ENCODE measurements around the gene AGMO.

AGMO gene

GRCh38 chr7:15397159-15397550, 164.7 kb downstream of the AGMO start:
- DNase-seq (ENCODE audit: low read depth in 2 of 2), result no peak

GRCh38 chr7:15396210-15397158, 165.3 kb downstream of the AGMO start:
- DNase-seq (ENCODE audit: low read depth in 2 of 2), result no peak

GRCh38 chr7:15389073-15389472, 172.7 kb downstream of the AGMO start:
- no peak for DNase-seq (ENCODE audit: low read depth in 2 of 2)

- no peak for DNase-seq (ENCODE audit: low read depth in 2 of 2)
Measured at GRCh38 chr7:15378494-15379145, 183.2 kb downstream of the AGMO start.

- DNase-seq (ENCODE audit: low read depth in 2 of 2), result no peak
Measured at GRCh38 chr7:15376600-15376999, 185.2 kb downstream of the AGMO start.

GRCh38 chr7:15370441-15370840, 191.4 kb downstream of the AGMO start:
- DNase-seq (ENCODE audit: low read depth in 2 of 2), result no peak

GRCh38 chr7:15368653-15369052, 193.2 kb downstream of the AGMO start:
- no peak for DNase-seq (ENCODE audit: low read depth in 2 of 2)

- no peak for DNase-seq (ENCODE audit: low read depth in 2 of 2)
Measured at GRCh38 chr7:15367897-15368296, 193.9 kb downstream of the AGMO start.

GRCh38 chr7:15358112-15358511, 203.7 kb downstream of the AGMO start:
- DNase-seq (ENCODE audit: low read depth in 2 of 2), result no peak

- no peak for DNase-seq (ENCODE audit: low read depth in 2 of 2)
Measured at GRCh38 chr7:15352421-15353206, 209.2 kb downstream of the AGMO start.

GRCh38 chr7:15345216-15345615, 216.6 kb downstream of the AGMO start:
- DNase-seq (ENCODE audit: low read depth in 2 of 2), result no peak

GRCh38 chr7:15341817-15342216, 220.0 kb downstream of the AGMO start:
- DNase-seq (ENCODE audit: low read depth in 2 of 2), result no peak

- no peak for DNase-seq (ENCODE audit: low read depth in 2 of 2)
Measured at GRCh38 chr7:15336146-15336545, 225.7 kb downstream of the AGMO start.

GRCh38 chr7:15335390-15335789, 226.4 kb downstream of the AGMO start:
- DNase-seq (ENCODE audit: low read depth in 2 of 2), result no peak

- DNase-seq (ENCODE audit: low read depth in 2 of 2), result no peak
Measured at GRCh38 chr7:15334536-15335263, 227.1 kb downstream of the AGMO start.

GRCh38 chr7:15332956-15333355, 228.9 kb downstream of the AGMO start:
- DNase-seq (ENCODE audit: low read depth in 2 of 2), result no peak

GRCh38 chr7:15330943-15331342, 230.9 kb downstream of the AGMO start:
- no peak for DNase-seq (ENCODE audit: low read depth in 2 of 2)

GRCh38 chr7:15327001-15327400, 234.8 kb downstream of the AGMO start:
- no peak for DNase-seq (ENCODE audit: low read depth in 2 of 2)

GRCh38 chr7:15326044-15326644, 235.7 kb downstream of the AGMO start:
- DNase-seq (ENCODE audit: low read depth in 2 of 2), result no peak

GRCh38 chr7:15323550-15323949, 238.3 kb downstream of the AGMO start:
- DNase-seq (ENCODE audit: low read depth in 2 of 2), result no peak

GRCh38 chr7:15317215-15317614, 244.6 kb downstream of the AGMO start:
- DNase-seq (ENCODE audit: low read depth in 2 of 2), result no peak
